HG02840 (cell line): ENCODE measurements around the gene HEPACAM.

ENCODE experiments used
- ATAC-seq: cut with Tn5 transposase; IDR thresholded peaks from one replicate; pipeline ENCODE4 v1.9.1; 2021; ENCODE audit warnings: mild to moderate bottlenecking, moderate library complexity, moderate number of reproducible peaks; ENCODE audit not compliant: unreplicated experiment, low FRiP score

Gene HEPACAM

DNA sequence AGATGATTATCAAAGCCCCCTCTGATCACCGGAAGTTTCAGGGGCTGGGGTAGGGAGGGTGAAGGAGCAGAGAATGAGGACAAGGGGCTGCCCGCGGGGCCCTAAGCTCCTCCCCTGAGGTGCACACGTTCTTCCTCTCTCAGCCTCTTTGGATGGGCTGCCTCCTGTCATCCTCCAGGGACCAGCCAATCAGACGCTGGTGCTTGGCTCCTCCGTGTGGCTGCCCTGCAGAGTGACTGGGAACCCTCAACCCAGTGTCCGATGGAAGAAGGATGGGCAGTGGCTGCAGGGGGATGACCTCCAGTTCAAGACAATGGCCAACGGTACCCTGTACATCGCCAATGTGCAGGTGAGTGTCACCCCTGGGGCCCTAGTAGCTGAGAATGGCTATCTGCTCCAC is 63.1 kb downstream of the HEPACAM start:
- no peak for ATAC-seq

DNA sequence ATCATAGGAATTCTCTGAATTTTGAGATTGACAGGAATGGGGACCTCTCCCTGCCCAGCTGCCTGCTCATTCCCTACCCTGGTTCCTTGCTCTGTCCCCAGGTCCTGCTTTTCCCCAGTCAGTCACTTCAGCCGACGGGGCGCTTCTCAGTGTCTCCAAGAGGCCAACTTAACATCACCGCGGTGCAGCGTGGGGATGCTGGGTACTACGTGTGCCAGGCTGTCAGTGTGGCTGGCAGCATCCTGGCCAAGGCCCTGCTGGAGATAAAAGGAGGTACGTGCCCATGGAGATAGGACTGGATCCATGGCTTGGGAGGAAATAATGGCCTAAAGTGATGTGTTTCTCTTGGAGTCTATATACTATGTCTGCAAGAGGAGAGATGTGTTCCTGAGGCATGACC is 63.6 kb downstream of the HEPACAM start:
- ATAC-seq = no peak

GRCh38 chr11:124870430-124870829 is 65.4 kb downstream of the HEPACAM start:
- no peak for ATAC-seq

GRCh38 chr11:124869856-124870387 is 65.9 kb downstream of the HEPACAM start:
- no peak for ATAC-seq

DNA sequence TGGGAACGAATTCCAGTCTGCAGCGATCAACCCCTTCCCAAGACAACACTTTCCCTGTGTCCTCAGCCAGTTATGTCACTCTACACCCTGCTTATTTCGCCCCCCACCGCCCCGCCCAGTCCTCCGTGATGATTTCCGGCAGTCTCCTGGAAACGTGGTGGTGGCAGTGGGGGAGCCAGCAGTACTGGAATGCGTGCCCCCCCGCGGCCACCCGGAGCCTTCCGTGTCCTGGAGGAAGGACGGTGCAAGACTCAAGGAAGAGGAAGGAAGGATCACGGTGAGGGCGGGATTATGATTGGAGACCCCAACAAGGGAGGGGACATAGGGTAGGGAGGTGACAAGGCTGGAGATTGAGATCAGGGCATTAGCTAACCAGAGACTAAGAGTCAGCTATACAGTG is 66.5 kb downstream of the HEPACAM start:
- no peak for ATAC-seq
